GM18870 (cell line): ENCODE data around the gene TMEM231.
"Not testable (repeated sequence)": the region's sequence is repeated elsewhere in the genome, so short reads cannot be mapped to it uniquely, and the experiment has no call there.

Source experiments
- ATAC-seq: cut with Tn5 transposase; IDR thresholded peaks from one replicate; pipeline ENCODE4 v1.9.1; 2021; ENCODE audit warnings: moderate library complexity; ENCODE audit not compliant: unreplicated experiment

The TMEM231 gene, protein sequence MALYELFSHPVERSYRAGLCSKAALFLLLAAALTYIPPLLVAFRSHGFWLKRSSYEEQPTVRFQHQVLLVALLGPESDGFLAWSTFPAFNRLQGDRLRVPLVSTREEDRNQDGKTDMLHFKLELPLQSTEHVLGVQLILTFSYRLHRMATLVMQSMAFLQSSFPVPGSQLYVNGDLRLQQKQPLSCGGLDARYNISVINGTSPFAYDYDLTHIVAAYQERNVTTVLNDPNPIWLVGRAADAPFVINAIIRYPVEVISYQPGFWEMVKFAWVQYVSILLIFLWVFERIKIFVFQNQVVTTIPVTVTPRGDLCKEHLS

DNA sequence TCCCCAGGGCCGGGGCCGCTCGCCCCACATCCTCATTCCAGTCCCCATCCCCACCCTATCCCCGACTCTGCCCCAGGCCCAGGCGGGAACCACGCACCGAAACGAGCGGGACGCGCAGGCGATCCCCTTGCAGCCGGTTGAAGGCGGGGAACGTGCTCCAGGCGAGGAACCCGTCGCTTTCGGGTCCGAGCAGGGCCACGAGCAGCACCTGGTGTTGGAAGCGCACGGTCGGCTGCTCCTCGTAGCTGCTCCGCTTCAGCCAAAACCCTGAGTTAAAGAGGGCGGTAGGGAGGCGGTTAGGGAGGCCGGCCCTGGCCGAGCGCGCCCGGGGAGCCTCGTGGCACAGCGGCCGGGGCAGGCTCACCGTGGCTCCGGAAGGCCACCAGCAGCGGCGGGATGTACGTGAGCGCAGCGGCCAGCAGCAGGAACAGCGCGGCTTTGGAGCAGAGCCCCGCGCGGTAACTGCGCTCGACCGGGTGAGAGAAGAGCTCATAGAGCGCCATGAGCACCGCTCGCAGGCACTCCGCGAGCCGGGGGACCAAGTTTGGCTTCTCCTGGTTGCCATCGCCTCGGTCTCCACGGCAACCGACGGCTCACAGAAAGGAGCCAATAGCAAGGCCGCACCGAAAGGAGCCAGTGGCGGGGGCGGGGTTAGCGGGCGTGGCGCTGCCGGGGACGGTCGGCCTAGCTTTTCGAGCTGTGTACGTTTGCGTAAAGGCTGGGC, at the start of gene TMEM231:
TMEM231 (minus strand) TSS at position 546 of the 724 bp plus-strand sequence; CDS start at position 503, 43 bp downstream.
- ATAC-seq: peak; percentile 95

DNA sequence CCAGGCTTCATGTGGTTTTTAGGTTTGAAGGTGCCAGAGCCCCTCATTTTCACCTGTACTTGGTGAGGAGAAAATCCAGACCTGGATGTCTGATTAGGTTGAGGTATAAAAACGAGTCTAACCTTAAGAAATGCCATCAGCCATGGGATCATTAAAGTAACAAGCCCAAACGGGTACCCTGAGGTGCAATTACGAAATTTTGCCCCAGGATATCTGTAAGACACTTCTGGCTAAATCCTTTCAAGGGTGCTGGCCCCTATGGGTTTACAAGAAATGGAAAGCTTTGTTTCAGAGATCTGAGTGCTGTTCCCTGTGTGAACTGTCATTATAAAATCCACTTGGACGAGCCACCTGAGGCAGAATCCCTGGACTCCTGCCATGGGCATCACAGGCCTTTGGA, 47.2 kb upstream of the TMEM231 start:
- ATAC-seq: no peak

DNA sequence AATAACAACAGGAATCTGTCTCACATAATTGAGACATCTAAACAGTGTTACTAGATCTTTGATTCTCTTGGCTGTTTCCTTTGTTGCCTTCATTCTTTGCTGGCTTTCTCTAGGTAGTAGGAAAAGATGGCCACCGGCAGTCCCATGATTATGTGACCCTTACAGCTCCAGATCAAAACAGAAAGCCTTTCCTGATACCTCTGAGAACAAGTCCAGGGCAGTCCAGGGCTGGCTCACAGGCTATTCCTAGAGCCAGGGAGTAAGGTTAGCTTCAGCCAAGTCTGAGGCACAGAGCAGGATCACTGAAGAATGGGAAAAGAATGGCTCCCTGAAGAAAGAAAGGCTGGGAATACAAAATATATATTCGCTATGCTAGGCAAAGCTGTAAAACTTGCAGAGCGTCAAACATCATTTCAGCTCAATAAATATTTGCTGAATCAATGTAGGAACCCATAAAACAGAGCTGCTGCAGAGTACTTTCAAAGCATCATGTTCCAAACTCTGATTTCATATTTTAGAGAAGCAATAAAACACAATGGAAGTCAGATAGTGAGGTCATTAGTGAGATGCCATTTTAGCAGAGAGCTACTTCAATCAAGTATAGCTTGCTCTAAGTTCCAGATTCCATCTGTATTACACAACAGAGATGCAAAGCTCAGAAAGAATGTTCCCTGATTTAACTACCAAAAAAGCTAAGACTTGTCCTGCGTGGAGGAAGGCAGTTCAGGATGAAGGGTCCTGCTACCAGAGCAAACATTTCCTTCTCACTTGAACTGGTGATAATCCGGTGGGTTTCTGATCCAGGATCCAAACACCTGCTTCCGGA, 43.6 kb upstream of the TMEM231 start:
- no peak for ATAC-seq

DNA sequence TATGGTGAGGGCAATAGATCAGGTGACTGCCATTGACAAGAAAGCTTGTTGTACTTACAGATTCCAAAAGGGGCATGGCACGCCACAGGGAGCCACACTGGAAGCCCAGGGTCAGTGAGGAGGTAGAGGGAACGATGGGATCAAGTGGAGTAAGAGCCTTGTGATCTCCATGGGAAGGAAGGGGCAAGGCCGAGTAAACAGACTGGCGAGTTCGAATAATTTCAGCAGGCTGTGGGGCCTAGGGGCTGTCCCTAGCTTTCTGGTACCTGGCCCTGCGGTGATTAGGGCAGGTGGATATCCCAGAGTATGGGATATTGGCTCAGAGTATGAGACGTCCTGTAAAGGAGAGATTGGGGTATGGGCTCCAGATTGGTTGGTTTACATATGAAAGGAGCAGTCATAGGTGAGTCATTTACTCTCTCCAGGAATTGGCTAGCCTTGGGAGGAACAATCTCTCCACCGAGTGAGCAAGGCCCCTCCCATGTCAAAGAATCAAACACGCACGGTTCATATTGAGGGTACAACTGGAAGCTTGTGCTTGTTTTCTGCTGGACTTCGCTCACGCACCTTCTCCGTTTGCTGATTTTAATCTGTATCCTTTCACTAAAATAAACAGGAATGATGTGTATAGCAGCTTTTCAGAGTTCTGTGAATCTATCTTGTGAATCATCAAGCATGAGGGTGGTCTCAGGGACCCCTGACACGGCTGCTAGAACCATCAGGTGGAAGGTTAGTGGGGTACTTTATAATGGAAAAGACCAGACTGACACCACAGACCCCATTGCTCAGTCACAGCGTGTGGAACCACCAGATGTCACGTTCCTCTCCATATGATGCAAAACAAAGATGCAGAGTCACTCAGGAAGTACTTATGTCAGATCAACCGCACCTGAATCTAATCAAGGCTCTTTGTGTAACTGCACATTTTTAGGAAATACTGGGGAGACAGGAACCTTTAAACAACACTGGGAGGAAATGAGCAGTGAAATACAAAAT, 38.1 kb upstream of the TMEM231 start:
- no peak for ATAC-seq

DNA sequence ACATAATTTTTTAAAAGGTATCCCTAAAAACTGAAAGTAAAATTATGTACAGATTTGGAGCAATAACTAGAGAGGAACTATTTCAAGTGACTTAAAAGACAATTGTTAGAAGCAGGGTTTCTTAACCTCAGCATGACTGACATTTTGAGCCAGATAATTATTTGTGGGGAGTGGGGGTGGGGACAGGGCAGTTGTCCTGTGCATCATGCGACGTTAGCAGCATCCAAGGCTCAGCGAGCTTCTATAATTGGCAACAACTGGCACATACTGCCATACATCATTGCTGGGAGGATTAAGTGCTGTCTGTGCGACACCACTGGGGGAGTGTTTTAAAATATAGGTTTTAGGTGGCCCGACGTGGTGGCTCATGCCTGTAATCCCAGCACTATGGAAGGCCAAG, 37.3 kb upstream of the TMEM231 start:
- ATAC-seq: no peak

DNA sequence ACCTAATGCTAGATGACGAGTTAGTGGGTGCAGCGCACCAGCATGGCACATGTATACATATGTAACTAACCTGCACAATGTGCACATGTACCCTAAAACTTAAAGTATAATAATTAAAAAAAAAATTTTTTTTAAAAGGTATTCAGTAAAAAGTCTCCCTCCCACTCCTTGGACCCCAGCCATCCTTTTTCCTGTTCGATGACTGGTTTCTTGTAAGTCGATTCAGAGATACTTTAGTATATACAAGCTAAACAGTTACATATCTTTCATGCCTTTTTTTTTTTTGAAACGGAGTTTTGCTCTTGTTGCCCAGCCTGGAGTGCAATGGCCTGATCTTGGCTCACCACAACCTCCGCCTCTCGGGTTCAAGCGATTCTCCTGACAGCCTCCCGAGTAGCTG, 35.9 kb upstream of the TMEM231 start:
- ATAC-seq: not testable (repeated sequence)

DNA sequence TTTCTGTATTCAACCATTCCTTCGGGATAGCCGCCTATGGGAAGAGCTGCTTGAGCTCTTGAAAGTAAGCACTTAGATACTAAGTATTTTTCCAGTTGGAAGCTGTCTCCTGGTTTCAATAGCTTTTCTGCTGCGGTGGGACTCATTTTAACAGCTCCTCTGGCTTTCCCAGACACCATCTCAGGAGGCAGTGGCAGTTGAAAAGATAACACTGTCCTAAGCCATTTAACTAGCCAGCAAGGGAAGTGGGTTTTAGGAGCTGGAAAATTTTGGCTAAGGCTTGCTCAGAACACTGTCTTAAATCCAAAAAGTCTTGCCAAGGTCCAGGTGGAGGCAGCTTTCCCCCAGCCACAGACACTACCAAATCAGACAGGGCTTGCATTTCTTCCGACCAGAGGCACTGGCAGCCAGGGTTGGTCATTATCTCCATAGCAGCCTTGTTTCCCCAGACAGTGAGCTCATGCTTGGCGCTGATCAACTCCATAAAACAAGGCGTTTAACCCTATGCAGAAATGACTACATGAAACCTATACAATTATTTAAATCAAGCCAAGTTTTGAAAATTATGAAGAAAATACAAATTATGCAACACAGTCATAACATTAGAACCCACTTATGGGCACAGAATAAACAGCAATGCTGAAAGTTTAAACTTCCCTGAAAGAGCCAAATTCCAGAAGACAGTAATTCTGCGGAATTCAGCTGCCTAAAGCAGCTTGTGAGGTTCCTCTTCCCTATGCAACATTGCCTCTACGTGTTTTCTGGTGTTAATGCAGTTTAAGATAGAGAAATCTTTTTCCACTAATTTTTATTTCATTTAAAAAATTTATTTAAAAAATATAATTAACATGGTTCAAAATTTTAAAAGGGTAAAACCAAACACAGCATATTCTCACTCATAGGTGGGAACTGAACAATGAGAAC, 35.1 kb upstream of the TMEM231 start:
- ATAC-seq: no peak

DNA sequence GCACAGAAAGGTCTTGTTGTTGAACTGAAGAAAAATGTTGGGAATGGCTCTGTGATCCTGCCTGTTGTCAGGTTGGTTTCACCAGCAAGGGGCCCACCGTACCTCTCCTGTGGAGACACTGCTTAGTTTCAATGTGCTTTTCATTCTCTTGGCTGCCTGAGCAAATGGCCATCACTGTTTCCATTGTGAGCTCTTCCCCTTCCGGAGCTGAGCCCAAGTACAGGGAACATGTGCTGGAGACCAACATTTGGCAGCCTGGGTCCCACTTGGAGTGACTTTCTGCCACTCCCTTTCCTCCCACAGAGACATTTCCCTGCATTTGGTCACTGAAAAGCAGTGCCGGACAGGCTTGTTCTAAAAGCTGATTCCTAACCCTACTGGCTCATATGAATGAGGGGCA, 33.3 kb upstream of the TMEM231 start:
- no peak for ATAC-seq

DNA sequence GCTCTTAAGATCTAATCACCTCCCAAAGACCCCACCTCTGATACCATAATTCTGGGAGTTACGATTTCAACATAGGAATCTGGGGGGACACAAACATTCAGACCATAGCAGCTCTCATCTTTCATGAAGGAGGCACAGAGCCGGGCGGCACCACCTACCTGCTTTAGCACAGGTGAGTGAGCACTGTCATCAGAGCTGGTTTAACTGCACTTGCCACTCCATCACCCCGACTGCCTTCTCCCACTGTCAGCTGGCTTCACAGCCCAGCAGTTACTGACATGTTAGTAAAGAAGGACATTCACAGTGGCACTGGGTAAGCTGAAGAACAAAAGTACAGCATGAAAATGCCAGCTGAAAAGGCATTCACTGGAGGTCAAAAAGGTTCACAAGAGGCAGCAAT, 32.7 kb upstream of the TMEM231 start:
- ATAC-seq: no peak

DNA sequence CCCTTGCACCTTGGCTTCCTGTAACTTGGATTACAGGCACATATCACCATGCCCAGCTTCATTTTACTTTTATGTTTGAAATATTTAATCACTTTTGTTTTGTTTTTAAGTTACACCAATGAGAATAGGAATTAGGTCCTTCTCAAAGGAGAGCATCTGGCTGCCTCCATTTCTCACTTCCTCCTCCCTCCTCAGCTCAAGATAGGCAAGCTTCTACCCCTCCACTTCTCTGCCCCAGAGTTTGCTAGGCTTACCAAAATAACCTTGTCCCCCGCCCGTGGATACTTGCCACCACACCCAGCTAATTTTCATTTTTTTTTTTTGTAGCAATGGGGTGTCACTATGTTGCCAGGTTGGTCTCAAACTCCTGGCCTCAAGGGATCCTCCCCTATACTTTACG, 28.1 kb upstream of the TMEM231 start:
- no peak for ATAC-seq

DNA sequence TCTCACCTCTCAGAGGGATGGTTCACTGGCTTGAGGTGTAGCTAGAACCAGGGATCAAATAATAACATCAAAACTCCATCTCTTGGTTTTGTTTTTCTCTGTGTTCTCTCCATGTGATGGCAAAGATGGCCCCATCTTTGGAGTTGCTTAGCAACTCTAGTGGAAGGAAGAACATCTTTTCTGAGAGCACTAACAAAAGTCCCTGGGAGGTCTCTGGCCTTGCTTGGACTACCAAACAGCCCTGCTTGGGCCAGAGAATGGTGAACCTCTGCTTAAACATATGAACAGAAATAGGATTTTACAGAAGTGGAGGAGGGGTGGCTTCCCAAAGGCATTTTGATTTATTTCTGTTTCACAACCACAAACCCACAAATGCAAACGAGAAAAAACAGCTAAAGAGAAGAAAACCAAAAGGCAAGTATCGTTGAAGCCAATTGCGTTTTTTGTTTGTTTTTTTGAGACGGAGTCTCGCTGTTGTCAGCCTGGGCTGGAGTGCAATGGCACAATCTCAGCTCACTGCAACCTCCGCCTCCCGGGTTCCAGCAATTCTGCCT, 23.3 kb upstream of the TMEM231 start:
- ATAC-seq: no peak

DNA sequence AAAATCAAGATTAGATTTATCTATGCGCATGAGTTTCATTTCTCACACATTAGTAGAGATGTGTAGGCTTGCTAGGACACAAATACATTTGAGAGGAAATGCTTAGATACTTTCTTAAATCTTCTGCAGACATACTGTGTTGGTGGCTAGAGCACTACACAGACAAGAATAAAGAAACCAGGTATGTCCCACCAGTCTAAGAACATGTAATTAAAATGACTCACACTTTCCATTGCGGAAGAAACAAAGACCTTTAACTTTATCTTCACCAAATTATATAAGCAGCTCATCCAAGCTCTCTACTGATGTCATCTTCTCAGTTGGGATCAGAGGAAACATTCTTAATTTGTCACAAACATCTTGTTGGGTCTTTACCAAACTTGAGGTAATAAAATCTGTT, 22.7 kb upstream of the TMEM231 start:
- ATAC-seq: no peak

DNA sequence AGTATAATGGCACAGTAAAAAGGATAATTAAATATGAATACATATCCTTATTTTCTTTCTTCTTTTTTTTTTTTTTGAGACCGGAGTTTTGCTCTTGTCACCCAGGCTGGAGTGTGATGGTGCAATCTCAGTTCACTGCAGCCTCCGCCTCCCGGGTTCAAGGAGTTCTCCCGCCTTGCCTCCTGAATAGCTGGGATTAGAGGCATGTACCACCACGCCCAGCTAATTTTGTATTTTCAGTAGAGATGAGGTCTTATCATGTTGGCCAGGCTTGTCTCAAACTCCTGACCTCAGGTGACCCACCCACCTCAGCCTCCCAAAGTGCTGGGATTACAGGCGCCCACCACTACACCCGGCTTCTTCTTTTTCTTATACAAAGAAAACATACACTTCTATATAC, 22.2 kb upstream of the TMEM231 start:
- ATAC-seq: no peak

DNA sequence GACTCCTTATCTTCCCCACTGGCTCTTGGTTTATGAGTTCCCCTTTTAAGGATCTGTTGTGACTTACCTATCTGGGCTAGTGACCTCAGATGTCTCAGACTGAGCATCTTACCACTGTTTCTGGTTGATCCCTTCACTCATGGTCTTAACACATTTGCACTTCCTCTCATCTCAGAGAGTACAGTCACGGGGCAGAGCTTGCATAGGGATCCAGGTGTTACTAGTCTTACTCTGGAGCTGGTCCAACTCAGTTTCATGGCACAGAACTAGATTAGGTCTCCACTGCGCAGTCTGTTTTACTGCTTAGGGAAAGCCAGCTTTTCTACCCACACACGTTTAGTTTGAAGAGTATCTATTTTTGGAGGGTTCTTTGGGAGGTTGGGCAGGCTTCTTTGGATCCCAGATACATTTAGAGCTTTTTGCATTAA, 20.3 kb upstream of the TMEM231 start:
- ATAC-seq: peak; percentile 41

DNA sequence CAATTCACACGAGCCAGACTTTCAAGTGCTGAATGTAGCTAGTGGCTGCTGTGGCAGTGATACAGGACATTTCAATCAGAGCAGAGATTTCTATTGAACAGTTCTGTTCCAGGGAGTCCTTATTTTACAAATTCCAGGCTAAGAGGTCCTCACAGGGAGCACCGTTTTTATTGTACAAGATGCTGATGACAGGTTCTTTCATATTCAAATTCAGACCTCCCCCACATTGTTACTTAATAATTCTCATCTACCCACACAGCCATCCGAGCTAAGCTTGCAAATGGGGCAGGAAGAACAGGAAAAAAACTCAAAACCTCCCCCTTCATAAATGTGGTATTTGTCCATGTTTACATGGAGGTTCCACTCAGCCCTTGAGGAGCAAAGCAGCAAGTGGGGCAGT, 19.9 kb upstream of the TMEM231 start:
- ATAC-seq: no peak

DNA sequence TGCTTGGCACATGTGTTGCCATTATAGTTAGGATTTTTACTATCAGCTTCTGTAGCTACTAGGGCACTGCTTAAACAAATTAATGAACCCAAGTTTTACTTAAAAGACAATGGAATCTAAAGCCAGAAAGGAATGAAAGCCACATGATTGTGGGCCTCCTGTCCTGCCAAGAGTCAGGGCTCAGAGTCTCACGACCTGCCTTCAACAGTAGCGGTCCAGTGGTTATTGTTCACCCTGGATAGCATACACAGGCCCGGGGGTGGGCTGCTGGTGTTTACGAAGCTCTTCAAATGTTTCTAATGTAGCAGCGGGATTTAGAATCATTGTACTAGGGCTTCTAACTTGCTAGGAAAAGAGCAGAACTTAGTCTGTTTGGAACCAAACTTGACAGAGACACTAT, 17.9 kb upstream of the TMEM231 start:
- no peak for ATAC-seq

DNA sequence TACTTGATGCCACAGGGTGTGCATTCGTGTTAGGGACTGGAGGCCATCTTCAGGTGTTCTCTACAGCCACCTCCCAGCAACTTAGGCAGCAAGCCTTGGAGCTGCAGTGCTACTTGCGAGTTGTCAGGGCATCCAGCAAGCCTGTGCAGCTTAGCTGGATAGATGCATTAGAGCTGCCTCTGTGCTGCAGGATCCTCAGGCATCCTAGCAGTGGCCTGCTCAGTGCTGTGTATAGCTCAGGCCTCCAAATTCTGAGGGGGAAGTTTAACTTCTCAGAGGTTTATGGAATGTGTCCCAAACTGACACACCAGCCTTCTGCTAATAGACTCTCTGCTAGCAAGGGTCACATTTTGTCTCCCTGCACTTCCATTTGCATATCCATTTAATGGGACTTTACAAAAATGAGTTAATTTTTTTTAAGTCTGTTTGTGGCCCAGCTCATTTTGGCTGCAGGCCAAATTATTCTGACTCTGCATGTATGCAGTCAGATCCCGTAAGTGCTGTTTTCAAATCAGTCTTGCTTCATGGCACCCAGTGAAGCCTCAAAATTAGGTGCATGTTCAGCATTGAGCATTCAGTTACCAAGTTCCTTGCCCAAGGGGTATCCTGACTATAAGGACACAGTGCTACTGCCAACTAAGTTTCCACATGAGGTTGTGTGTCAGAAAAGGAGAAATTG, 17.0 kb upstream of the TMEM231 start:
- ATAC-seq: no peak

DNA sequence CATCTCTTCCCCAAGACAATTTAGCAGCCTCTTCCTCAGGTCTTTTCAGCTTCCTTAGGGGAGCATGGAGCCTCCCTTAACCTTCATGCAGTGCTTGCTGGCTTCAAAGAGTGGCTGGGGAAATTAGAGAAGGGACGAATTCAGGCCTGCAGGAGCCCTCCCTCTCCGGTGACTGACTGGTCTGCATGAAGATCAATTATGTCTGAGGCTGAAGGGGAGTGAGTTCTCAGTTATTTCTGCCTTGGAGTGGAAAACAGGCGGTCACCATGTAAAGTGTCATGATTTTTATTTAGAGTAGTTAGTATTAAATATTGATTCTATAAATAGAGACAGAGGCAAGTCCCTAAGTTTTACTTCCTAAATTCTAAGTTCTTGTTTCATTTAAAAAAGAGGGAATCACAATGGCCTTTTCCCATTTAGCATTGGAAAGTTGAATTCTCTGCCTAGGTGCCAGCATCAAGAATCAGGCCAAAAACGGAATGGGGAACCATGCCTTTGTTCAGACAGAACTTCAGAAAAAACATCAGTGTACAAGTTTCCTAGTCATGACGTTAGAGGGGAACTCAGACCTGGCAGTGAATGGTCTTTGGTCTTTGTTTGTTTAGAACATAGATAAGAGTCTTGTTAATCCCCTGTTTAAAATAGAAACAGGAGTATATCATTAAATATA, 14.5 kb upstream of the TMEM231 start:
- no peak for ATAC-seq
